Retinal pigment epithelial cell (primary cell): ENCODE measurements around the gene WSCD2.

Experiments used
- DNase-seq: peaks from one replicate; pipeline ENCODE4 v3.0.0-alpha.2; 2010; ENCODE audit warnings: low read depth
- H3K4me3 ChIP-seq: 2 replicates; pipeline ENCODE4 v1.5.1; 2011; ENCODE audit warnings: mild to moderate bottlenecking, low read length, control low read depth, moderate library complexity
- TF ChIP-seq, protein P1 (sequence below): conservative IDR thresholded peaks from 2 replicates; pipeline ENCODE4 v1.5.1; 2011; ENCODE audit warnings: low read depth, low read length, control low read depth, inconsistent platforms

Gene WSCD2

DNA sequence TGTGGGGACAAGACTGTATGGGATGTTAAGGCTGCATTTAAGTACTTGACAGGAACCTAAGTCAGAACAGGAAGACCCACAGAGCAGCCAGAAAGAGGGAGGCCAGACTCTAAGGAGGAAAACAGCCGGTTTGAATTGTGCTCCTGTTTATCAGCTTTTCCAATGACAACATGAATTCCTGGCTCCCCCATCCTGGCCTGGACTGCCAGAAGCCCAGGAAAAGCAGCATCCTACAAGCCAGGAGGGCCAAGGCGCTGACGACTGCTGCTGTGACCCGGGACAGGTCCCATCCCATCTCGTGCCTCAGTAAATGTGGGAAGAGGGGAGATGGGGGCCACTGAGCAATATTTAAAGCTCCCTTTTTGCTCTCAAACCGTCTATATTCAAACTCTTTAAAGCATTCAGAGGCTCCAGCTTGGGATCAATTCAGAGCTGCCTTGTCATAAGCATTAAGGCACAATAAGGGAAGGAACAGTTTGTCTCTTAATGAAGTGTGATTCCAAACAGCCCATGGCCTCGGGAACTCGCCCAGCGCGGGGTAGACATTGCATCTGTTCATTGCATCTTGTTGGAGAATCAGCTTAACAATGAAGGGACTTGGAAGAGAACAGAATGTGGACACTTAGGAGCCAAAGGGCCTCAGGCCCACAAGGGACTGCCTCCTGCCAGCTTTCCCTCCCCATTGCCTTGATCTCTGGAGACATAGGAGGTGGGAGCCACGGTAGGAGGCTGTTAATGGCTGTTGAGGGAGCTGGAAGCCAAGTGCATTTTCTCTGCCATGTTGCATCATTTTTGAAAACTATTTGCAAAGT is 160.5 kb downstream of the WSCD2 start:
- DNase-seq: no peak

DNA sequence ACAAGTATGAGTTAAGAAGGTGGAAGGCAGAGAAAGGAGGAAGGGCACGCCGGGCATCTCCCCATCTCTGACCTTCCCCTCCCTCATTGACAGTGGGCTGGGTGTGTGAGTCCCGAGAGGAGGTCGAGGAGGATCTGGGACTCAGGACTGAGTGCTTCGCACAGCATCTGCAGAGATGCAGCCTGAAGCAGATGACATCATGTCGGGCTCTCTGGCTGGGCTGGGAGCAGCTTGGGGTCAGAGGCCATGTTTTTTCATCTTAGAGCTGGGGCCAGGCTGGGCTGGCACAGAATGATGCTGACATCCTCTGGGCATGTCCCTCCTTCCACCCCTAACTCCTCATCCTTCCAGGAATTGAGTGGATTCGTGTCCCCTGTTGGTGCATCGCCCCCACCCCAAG is 166.6 kb downstream of the WSCD2 start:
- no peak for DNase-seq
- TF ChIP-seq, protein P1, sequence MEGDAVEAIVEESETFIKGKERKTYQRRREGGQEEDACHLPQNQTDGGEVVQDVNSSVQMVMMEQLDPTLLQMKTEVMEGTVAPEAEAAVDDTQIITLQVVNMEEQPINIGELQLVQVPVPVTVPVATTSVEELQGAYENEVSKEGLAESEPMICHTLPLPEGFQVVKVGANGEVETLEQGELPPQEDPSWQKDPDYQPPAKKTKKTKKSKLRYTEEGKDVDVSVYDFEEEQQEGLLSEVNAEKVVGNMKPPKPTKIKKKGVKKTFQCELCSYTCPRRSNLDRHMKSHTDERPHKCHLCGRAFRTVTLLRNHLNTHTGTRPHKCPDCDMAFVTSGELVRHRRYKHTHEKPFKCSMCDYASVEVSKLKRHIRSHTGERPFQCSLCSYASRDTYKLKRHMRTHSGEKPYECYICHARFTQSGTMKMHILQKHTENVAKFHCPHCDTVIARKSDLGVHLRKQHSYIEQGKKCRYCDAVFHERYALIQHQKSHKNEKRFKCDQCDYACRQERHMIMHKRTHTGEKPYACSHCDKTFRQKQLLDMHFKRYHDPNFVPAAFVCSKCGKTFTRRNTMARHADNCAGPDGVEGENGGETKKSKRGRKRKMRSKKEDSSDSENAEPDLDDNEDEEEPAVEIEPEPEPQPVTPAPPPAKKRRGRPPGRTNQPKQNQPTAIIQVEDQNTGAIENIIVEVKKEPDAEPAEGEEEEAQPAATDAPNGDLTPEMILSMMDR: no peak
- H3K4me3 ChIP-seq: no peak overlapping the region

More for the DNA sequence above, 160.5 kb downstream of the WSCD2 start:
- TF ChIP-seq, protein P1: no peak
- H3K4me3 ChIP-seq: no peak overlapping the region

DNA sequence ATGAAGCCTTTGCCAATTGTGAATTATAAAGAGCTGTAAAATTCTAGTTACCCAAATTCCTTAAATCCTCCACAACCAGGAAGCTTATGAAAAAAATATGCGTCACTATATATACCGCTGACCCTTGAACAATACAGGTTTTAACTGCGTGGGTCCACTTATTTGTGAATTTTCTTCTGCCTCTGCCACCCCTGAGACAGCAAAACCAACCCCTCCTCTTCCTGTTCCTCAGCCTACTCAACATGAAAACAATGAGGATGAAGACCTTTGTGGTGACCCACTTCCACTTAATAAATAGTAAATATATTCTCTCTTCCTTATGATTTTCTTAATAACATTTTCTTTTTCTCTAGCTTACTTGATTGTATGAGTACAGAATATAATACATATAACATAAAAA is 167.9 kb downstream of the WSCD2 start:
- DNase-seq: no peak
- no peak overlapping the region for H3K4me3 ChIP-seq
- TF ChIP-seq, protein P1: no peak

DNA sequence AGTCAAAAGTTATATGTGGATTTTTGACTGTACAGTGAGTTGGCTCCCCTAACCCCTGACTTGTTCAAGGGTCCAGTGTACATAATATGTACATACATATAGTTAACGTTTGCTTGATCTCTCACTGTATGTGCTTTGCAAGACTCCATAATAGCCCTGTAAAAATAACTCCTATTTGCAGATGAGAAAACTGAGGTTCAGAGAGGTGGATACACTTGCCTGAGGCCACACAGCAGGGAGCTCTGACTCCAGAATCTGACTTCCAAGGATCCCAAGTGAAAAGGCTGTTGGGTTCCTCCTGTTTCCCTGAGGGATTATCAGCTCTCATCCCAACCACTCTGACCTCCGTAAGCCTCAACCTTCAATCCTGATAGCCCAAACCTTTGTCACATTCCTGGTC is 168.3 kb downstream of the WSCD2 start:
- no peak overlapping the region for H3K4me3 ChIP-seq
- DNase-seq: no peak
- TF ChIP-seq, protein P1: no peak

DNA sequence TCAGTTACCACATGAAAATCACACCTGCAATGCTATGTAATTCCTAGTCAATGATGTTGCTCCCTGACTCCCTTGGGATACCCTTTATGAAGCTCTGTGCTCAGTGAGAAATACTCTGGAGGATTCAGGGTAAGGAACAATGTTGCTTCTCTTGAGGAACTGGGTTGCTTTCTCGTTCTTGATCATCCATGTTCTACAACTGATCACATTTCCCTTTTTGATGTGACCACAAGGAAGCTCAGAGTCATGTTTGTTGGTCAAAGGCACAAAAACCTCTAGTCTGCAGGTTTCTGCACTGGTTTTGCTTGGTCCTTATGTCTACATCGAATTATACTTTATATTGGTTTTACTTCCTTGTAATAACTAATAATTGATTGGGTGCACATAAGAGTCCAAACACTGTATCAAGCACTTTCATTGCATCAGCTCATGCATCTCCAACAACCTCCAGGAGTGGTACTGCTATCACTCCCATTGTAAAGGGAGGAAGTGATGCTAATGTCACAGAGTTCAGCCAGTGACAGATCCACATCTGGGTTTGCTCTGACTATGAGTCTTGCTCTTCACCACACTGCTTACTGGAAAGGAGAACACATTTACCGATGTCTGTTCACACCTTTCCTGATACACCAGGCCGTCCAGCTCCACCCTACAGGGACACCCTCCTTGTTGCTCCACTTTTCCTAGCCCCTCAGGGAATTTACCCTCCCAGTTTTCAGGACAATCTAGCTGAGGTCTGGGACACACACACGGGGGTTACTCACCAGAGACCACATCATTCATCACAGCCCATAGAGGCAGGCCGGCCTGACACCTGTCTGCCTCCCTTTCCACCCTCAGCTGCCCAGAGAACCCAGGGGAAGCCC is 169.0 kb downstream of the WSCD2 start:
- TF ChIP-seq, protein P1: no peak
- no peak for DNase-seq
- no peak overlapping the region for H3K4me3 ChIP-seq

DNA sequence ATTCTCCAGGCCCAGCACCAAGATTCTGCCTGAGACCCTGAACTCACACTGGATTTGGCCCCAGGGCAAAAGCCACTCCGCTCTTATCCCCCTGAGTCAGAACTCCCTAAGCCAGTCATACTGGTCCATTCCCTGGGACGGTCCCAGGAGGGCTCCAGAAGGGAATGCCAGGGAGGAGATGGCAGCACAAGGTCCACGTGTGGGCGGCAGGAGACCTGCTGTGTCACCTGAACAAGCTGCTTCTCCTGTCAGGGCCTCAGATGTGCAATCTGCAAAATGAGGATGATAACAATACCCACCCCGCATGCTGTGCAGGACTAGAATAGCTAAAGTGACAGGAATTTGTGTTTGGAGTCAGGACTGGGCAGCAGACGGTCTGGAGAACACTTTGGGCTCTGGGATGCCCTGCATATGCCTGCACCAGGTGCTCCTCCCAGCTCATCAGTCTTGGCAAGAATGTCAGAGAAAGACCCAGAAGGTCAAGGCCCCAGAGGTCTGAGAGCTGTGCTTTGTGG is 169.7 kb downstream of the WSCD2 start:
- H3K4me3 ChIP-seq: no peak overlapping the region
- no peak for DNase-seq
- TF ChIP-seq, protein P1: no peak
